ENCODE results near the gene CDKN2B. TPM values are rescaled to one million over a fixed set of nuclear protein-coding genes. Genes with fewer than 3 reads are reported as not detected.

Gene CDKN2B
- total RNA-seq, 6 donors from 2014 or later, result 27.2 to 90.6 (median 52.6) TPM

DNA sequence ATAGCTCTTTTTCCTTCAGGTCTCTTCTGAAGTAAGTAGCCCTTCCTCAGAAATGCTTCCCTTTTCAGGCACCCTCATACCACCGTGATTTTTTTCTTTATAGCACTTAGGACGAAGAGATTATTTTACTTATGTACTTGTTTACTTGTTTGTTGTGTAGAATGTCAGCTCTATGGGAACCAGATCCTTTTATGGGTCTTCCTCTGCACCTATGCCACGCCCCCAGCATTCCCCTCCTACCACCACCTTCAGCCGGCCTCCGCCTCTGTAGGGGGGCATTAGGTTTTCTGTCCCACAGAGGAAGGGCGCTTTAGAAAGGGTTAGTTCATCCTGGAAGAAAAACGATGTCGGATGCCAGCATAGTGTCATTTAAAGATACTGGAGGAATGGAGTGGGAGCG, 12.7 kb downstream of the CDKN2B start:
- no peak for ATAC-seq (ENCODE audit: low FRiP score in 2 of 2)
- peak overlapping the region in 1 of 4 donors; percentile 96 for H3K4me3 ChIP-seq
- no peaks in the 10 kb centered on the region for H3K36me3 ChIP-seq
- WGBS, 2 donors, result 55 to 64% methylated on average over 9 of the region's 9 CpGs
- H3K9me3 ChIP-seq, result no peaks in the 10 kb centered on the region
- peaks cover 0 to 5% (median 1%) of the 10 kb centered on the region in 4 donors for H3K27me3 ChIP-seq
- TF ChIP-seq POLR2A (IDR thresholded peaks at IDR 0.05), result no peak
- TF ChIP-seq, protein P1, sequence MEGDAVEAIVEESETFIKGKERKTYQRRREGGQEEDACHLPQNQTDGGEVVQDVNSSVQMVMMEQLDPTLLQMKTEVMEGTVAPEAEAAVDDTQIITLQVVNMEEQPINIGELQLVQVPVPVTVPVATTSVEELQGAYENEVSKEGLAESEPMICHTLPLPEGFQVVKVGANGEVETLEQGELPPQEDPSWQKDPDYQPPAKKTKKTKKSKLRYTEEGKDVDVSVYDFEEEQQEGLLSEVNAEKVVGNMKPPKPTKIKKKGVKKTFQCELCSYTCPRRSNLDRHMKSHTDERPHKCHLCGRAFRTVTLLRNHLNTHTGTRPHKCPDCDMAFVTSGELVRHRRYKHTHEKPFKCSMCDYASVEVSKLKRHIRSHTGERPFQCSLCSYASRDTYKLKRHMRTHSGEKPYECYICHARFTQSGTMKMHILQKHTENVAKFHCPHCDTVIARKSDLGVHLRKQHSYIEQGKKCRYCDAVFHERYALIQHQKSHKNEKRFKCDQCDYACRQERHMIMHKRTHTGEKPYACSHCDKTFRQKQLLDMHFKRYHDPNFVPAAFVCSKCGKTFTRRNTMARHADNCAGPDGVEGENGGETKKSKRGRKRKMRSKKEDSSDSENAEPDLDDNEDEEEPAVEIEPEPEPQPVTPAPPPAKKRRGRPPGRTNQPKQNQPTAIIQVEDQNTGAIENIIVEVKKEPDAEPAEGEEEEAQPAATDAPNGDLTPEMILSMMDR (IDR thresholded peaks at IDR 0.05), result no peak
- no peak for TF ChIP-seq EP300 (IDR thresholded peaks at IDR 0.05)
- no peak for TF ChIP-seq POLR2AphosphoS5 (IDR thresholded peaks at IDR 0.05)
- peaks cover 11 to 21% (median 12%) of the 10 kb centered on the region in 4 donors for H3K4me1 ChIP-seq
- DNase-seq, result no peak
- no peak overlapping the region for H3K27ac ChIP-seq

- ATAC-seq (ENCODE audit: low FRiP score in 2 of 2), result peak; percentile 56 to 83
- Histone ChIP-seq H3K27me3 (peaks cover 0 to 5% (median 1%) of the 10 kb centered on the region in 4 donors), H3K4me1 (peaks cover 11 to 21% (median 12%) of the 10 kb centered on the region in 4 donors), H3K4me3 (peak overlapping the region; percentile 74 to 96 (median 88)), H3K36me3 (no peaks in the 10 kb centered on the region), H3K27ac (peak overlapping the region; percentile 88 to 90 (median 90)), H3K9me3 (no peaks in the 10 kb centered on the region)
- WGBS, 2 donors, result 19 to 20% methylated on average over 20 to 51 of the region's 54 CpGs
- DNase-seq, result peak; percentile 53 to 93
- TF ChIP-seq, protein P1 (IDR thresholded peaks at IDR 0.05), result peak in 1 of 6 experiments; percentile 16
- no peak for TF ChIP-seq POLR2A (IDR thresholded peaks at IDR 0.05)
- no peak for TF ChIP-seq POLR2AphosphoS5 (IDR thresholded peaks at IDR 0.05)
Measured at GRCh38 chr9:21995666-21996398, 13.3 kb downstream of the CDKN2B start.

DNA sequence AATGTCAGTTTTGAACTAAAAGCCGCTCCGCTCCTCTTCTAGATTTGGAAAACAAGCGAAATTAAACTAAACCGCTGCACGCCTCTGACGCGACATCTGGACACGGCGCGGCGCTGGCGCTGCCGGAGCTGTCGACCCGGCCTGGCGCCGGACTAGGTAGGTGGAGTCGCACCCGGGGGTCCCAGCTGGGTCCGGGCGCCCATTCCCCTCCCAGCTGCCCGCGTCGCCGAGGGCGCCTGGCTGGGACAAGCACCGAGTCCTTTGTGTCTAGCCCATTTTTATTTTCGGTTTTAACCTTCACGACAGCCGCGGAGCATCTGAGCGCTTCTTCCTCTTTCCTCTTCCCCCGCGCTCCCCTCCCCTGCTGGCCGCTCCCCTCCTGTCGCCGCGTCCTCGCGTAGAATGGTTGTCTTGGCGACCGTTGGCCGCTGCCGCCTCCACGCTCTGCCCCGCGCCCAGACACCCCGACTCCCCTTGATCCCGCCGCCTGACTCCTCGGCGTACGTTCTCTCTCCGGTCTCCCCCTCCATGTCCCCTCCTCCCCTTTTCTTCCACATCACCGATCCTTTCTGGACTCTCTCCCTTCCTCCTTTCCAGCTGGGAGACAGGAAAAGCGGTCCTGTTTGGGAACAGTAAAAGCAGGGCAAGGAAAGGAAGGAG, 14.0 kb downstream of the CDKN2B start:
- Histone ChIP-seq H3K9me3 (no peaks in the 10 kb centered on the region), H3K4me1 (peaks cover 11 to 21% (median 12%) of the 10 kb centered on the region in 4 donors), H3K27ac (peak overlapping the region; percentile 88 to 90 (median 90)), H3K27me3 (peaks cover 0 to 5% (median 2%) of the 10 kb centered on the region in 4 donors), H3K36me3 (no peaks in the 10 kb centered on the region), H3K4me3 (peak overlapping the region; percentile 74 to 96 (median 88))
- TF ChIP-seq, protein P1 (IDR thresholded peaks at IDR 0.05), result no peak
- TF ChIP-seq POLR2A (IDR thresholded peaks at IDR 0.05) (peak in 3 of 4 donors; percentile 31 to 63 (median 37)), EP300 (IDR thresholded peaks at IDR 0.05) (no peak), POLR2AphosphoS5 (IDR thresholded peaks at IDR 0.05) (peak in 1 of 2 donors; percentile 60)
- peak; percentile 78 to 93 for DNase-seq
- peak; percentile 84 to 94 for ATAC-seq (ENCODE audit: low FRiP score in 2 of 2)
- 0% methylated on average over 54 to 56 of the region's 56 CpGs for WGBS, 2 donors

GRCh38 chr9:21994556-21995005, 14.5 kb downstream of the CDKN2B start, which contains the start of gene CDKN2B-AS1:
Gene CDKN2B-AS1 (plus strand): TSS chr9:21994791.
- ATAC-seq (ENCODE audit: low FRiP score in 2 of 2), result peak; percentile 52 to 76
- Histone ChIP-seq H3K27ac (peak within 1 kb of the TSS; percentile 88 to 90 (median 90)), H3K27me3 (peaks cover 0 to 10% (median 5%) of the 10 kb centered on the region in 4 donors), H3K4me3 (peak within 1 kb of the TSS; percentile 74 to 96 (median 88)), H3K36me3 (no peaks in the 10 kb centered on the region), H3K9me3 (no peaks in the 10 kb centered on the region), H3K4me1 (peaks cover 11 to 21% (median 12%) of the 10 kb centered on the region in 4 donors)
- TF ChIP-seq, protein P1 (IDR thresholded peaks at IDR 0.05), result no peak
- no peak for TF ChIP-seq POLR2AphosphoS5 (IDR thresholded peaks at IDR 0.05)
- WGBS, 2 donors, result 1 to 2% methylated on average over 14 to 35 of the region's 43 CpGs
- peak; percentile 49 to 90 for DNase-seq

Measured in upper lobe of left lung (tissue), 6 donors.